ENCODE results near the gene SIRT2. TPM values are rescaled to one million over a fixed set of nuclear protein-coding genes. Genes with fewer than 3 reads are reported as not detected.

SIRT2 gene
- total and polyA plus RNA-seq, 3 experiments from 2014 or later = 33.6 to 51.2 (median 36.5) TPM

- H3K36me3 ChIP-seq (ENCODE audit: insufficient read depth, low read length) = no peaks in the 10 kb centered on the region
- Mint-ChIP-seq H3K36me3 (peaks cover 8 to 34% (median 9%) of the 10 kb centered on the region in 3 donors), H3K4me3 (peak overlapping the region; percentile 89 to 96 (median 94)), H3K27me3 (peaks cover 0 to 2% of the 10 kb centered on the region in 2 donors), H3K4me1 (peaks cover 49 to 65% (median 63%) of the 10 kb centered on the region in 3 donors), H3K9me3 (peaks cover 0 to 2% (median 0%) of the 10 kb centered on the region in 5 donors), H3K27ac (peak overlapping the region; percentile 57 to 100 (median 98))
- peaks cover 24% of the 10 kb centered on the region for H3K4me1 ChIP-seq (ENCODE audit: insufficient read depth, low read length)
- ChIA-PET POLR2A (interaction anchor here (1.0 to 1.4 kb wide), 5 partner anchors 21 to 68 kb away, joined by 3 to 7 read pairs (median 5); partner anchors contain the start of genes MRPS12 and SARS2), CTCF (interaction anchor here (0.7 to 1.8 kb wide), 8 partner anchors 27 to 497 kb away, joined by 3 to 8 read pairs (median 4); partner anchors contain the start of genes FAM98C, MRPS12 and SARS2)
- H3K27me3 ChIP-seq (ENCODE audit: insufficient read depth, low read length, poor library complexity, severe bottlenecking) = no peaks in the 10 kb centered on the region
- no peaks in the 10 kb centered on the region for H3K9me3 ChIP-seq (ENCODE audit: low read length)
- no peak for DNase-seq
- peak overlapping the region; percentile 88 for H3K4me3 ChIP-seq (ENCODE audit: low read length)
- H3K27ac ChIP-seq (ENCODE audit: low read depth, low read length) = peak overlapping the region; percentile 97
Measured at GRCh38 chr19:38900202-38900629, 798 bp upstream of the SIRT2 start.

DNA sequence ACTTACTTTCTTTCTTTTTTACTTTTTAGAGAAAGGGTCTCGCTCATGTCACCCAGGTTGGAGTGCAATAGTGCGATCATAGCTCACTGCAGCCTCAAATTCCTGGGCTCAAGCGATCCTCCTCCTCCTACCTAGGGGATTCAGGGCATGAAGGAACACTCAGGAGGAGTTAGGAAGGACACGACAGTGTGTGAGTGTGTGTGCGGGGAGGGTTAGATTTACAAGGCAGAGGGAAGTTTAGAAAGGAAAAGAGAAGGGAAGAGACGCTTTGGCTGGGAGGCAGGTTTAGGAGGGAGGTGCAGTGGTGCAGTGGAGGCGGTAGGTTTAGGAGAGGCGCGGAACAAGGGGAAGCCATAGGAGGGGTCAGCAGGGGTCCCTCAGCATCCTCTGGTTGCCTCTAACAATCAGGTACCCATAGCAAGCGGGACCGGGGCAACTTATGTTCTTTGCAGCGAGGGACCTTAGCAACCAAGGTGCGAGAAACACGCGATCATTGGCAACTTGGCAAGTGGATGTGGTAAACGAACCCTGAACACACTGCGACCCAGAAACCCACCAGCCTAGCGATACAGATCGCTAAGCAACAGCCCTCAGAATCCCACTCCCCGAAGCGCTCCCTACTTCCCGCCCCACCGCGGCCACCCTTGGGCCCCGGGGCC is 501 bp downstream of the SIRT2 start:
- H3K27me3 ChIP-seq (ENCODE audit: insufficient read depth, low read length, poor library complexity, severe bottlenecking) = no peaks in the 10 kb centered on the region
- peak overlapping the region; percentile 92 to 100 (median 98) for H3K27ac Mint-ChIP-seq
- H3K4me1 ChIP-seq (ENCODE audit: insufficient read depth, low read length) = peaks cover 24% of the 10 kb centered on the region
- no peaks in the 10 kb centered on the region for H3K36me3 ChIP-seq (ENCODE audit: insufficient read depth, low read length)
- DNase-seq = no peak
- H3K9me3 Mint-ChIP-seq = peaks cover 0 to 2% (median 0%) of the 10 kb centered on the region in 5 donors
- peak overlapping the region; percentile 89 to 96 (median 94) for H3K4me3 Mint-ChIP-seq
- peaks cover 45 to 61% (median 56%) of the 10 kb centered on the region in 3 donors for H3K4me1 Mint-ChIP-seq
- H3K27ac ChIP-seq (ENCODE audit: low read depth, low read length) = peak overlapping the region; percentile 97
- CTCF ChIA-PET = no interaction called here
- no peaks in the 10 kb centered on the region for H3K9me3 ChIP-seq (ENCODE audit: low read length)
- peak overlapping the region; percentile 83 for H3K4me3 ChIP-seq (ENCODE audit: low read length)
- peaks cover 0 to 2% of the 10 kb centered on the region in 2 donors for H3K27me3 Mint-ChIP-seq
- POLR2A ChIA-PET = no interaction called here
- H3K36me3 Mint-ChIP-seq = peaks cover 3 to 27% (median 6%) of the 10 kb centered on the region in 3 donors

DNA sequence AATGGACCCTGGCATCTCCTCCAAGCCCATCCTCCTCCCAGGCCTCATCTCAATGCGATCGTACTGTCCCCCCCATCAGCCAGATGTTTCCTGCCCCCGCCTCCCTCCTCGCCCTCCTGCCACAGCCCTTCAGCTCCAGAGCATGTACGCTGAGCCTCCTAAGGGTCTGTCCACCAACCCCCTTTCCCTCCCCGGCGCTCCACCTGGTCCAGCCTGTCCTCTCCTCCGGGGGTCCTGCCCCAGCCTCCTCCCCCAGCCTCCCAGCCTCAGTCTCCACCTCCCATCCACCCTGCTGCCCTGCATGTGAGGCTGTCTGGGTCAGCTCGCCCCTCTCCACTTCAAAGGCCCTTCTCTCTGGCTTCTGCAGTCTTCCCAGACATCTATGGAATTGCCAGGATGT is 4.5 kb downstream of the SIRT2 start:
- ChIA-PET POLR2A (no interaction called here), CTCF (no interaction called here)
- Mint-ChIP-seq H3K9me3 (no peaks in the 10 kb centered on the region), H3K36me3 (peaks cover 0 to 35% (median 11%) of the 10 kb centered on the region in 3 donors), H3K27ac (peak overlapping the region in 4 of 8 donors; percentile 3 to 68 (median 44)), H3K27me3 (peaks cover 0 to 2% of the 10 kb centered on the region in 2 donors), H3K4me1 (peaks cover 26 to 33% (median 30%) of the 10 kb centered on the region in 3 donors), H3K4me3 (no peak overlapping the region)
- Histone ChIP-seq H3K4me1 (ENCODE audit: insufficient read depth, low read length) (peaks cover 15% of the 10 kb centered on the region), H3K4me3 (ENCODE audit: low read length) (no peak overlapping the region), H3K27me3 (ENCODE audit: insufficient read depth, low read length, poor library complexity, severe bottlenecking) (no peaks in the 10 kb centered on the region), H3K36me3 (ENCODE audit: insufficient read depth, low read length) (no peaks in the 10 kb centered on the region), H3K27ac (ENCODE audit: low read depth, low read length) (no peak overlapping the region), H3K9me3 (ENCODE audit: low read length) (no peaks in the 10 kb centered on the region)
- no peak for DNase-seq

DNA sequence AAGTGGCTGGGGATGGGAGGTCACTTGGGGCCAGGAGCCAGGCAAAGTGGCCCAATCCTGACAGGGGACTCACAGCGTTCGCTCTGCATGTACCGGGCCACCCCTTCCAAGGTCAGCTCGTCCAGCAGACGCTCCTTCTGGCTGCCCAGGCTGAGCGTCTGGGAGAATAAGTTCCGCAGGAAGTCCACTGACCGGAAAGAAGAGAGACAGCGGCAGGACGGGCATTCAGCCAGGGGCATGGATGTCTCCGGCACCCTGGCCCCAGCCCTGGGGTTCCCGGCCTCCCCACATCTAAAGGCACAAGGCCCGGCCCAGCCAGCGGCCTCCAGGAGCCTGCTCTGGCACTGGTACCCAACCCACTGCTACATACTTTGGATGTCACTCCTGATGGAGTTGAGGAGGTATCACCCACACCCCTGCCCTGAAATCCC is 6.1 kb downstream of the SIRT2 start:
- Mint-ChIP-seq H3K36me3 (peaks cover 0 to 40% (median 13%) of the 10 kb centered on the region in 3 donors), H3K27ac (peak overlapping the region in 1 of 8 donors; percentile 76), H3K27me3 (no peaks in the 10 kb centered on the region), H3K9me3 (no peaks in the 10 kb centered on the region), H3K4me1 (peaks cover 14 to 19% (median 15%) of the 10 kb centered on the region in 3 donors), H3K4me3 (no peak overlapping the region)
- Histone ChIP-seq H3K36me3 (ENCODE audit: insufficient read depth, low read length) (peaks cover 7% of the 10 kb centered on the region), H3K27me3 (ENCODE audit: insufficient read depth, low read length, poor library complexity, severe bottlenecking) (no peaks in the 10 kb centered on the region), H3K4me3 (ENCODE audit: low read length) (no peak overlapping the region), H3K27ac (ENCODE audit: low read depth, low read length) (no peak overlapping the region), H3K4me1 (ENCODE audit: insufficient read depth, low read length) (peaks cover 8% of the 10 kb centered on the region), H3K9me3 (ENCODE audit: low read length) (no peaks in the 10 kb centered on the region)
- DNase-seq = no peak
- CTCF ChIA-PET = interaction anchor here (1.1 kb wide), 1 partner anchor 491 kb away, joined by 3 read pairs; the partner anchor contains the start of gene FAM98C
- POLR2A ChIA-PET = no interaction called here

- H3K4me3 ChIP-seq (ENCODE audit: low read length) = no peak overlapping the region
- no peak for DNase-seq
- H3K36me3 ChIP-seq (ENCODE audit: insufficient read depth, low read length) = peaks cover 11% of the 10 kb centered on the region
- Mint-ChIP-seq H3K36me3 (peaks cover 0 to 45% (median 13%) of the 10 kb centered on the region in 3 donors), H3K27me3 (no peaks in the 10 kb centered on the region), H3K27ac (peak overlapping the region in 3 of 8 donors; percentile 36 to 76 (median 54)), H3K9me3 (no peaks in the 10 kb centered on the region), H3K4me1 (peaks cover 10 to 14% (median 10%) of the 10 kb centered on the region in 3 donors), H3K4me3 (peak overlapping the region in 1 of 7 donors; percentile 35)
- no peaks in the 10 kb centered on the region for H3K9me3 ChIP-seq (ENCODE audit: low read length)
- H3K27ac ChIP-seq (ENCODE audit: low read depth, low read length) = no peak overlapping the region
- H3K4me1 ChIP-seq (ENCODE audit: insufficient read depth, low read length) = peaks cover 2% of the 10 kb centered on the region
- CTCF ChIA-PET = interaction anchor here (1.1 kb wide), 1 partner anchor 490 kb away, joined by 3 read pairs; the partner anchor contains the start of gene FAM98C
- H3K27me3 ChIP-seq (ENCODE audit: insufficient read depth, low read length, poor library complexity, severe bottlenecking) = no peaks in the 10 kb centered on the region
- POLR2A ChIA-PET = no interaction called here
Measured at GRCh38 chr19:38892841-38893240, 6.6 kb downstream of the SIRT2 start.

DNA sequence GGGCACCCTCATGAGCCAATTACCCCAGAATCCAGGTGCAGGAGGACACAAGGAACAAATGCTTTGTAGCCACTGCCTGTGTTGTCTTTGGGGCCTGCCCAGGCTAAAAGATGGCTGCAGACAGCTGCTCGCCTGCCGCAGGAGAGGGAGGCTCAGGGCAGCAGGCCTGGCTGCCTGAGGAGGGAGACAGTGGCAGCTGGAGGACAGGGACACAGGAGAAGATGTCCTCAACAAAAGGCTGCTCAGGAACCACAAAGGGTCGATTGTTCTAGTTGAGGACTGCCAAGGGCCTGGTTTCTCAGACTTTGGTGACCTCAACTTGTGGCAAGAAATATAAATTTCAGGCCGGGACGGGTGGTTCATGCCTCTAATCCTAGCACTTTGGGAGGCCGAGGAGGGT is 7.6 kb downstream of the SIRT2 start:
- no peak overlapping the region for H3K4me3 Mint-ChIP-seq
- no peaks in the 10 kb centered on the region for H3K9me3 Mint-ChIP-seq

DNA sequence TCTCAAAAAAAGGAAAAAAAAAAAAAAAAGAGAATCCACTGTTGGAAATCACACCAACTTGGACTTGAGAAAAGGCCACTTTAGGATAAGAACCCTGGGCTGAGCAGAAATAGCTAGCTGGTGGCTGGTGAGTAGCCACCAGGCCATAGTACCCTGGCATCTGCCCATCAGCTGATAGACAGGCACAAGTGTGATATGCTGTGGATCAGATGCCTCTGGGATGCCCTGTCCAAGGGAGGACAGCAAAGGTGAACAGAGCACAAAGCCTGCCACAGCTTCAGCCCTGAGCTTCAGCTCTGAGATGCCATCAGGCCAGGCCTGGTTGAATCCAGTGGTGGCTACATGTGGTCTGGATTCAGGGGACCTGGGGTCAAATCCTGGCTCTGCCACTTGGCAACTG is 8.7 kb downstream of the SIRT2 start:
- CTCF ChIA-PET = interaction anchor here (5.4 kb wide), 1 partner anchor 14 kb away, joined by 30 read pairs; the partner anchor contains the start of gene RINL

More for the DNA sequence above, 7.6 kb downstream of the SIRT2 start:
- POLR2A ChIA-PET = no interaction called here
- no peaks in the 10 kb centered on the region for H3K27me3 ChIP-seq (ENCODE audit: insufficient read depth, low read length, poor library complexity, severe bottlenecking)
- H3K27me3 Mint-ChIP-seq = no peaks in the 10 kb centered on the region
- H3K27ac ChIP-seq (ENCODE audit: low read depth, low read length) = no peak overlapping the region
- H3K4me3 ChIP-seq (ENCODE audit: low read length) = no peak overlapping the region
- H3K36me3 ChIP-seq (ENCODE audit: insufficient read depth, low read length) = peaks cover 11% of the 10 kb centered on the region
- H3K36me3 Mint-ChIP-seq = peaks cover 0 to 48% (median 11%) of the 10 kb centered on the region in 3 donors
- H3K9me3 ChIP-seq (ENCODE audit: low read length) = no peaks in the 10 kb centered on the region
- no peak overlapping the region for H3K27ac Mint-ChIP-seq
- CTCF ChIA-PET = interaction anchor here (1.4 kb wide), 1 partner anchor 39 kb away, joined by 4 read pairs; the partner anchor contains the start of genes MRPS12 and SARS2
- H3K4me1 ChIP-seq (ENCODE audit: insufficient read depth, low read length) = peaks cover 6% of the 10 kb centered on the region
- peaks cover 0 to 9% (median 6%) of the 10 kb centered on the region in 3 donors for H3K4me1 Mint-ChIP-seq
- DNase-seq = no peak

DNA sequence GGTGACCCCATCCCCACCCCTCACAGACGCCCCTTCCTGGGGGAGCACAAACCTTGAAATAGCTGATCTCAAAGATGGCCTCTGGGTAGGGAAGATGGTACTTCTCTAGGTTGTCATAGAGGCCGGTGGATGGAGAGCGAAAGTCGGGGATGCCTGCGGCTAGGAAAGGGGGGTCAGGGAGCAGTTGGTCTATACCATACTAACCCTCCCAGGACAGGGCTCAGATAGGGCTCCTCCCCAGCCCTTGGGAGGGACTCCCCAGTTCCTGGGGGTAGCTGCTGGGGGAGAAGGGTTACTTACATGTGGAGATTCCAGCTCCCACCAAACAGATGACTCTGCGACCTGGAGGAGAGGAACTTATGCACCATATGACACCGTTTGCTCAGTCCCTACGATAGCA is 9.6 kb downstream of the SIRT2 start:
- H3K9me3 Mint-ChIP-seq = no peaks in the 10 kb centered on the region

More for the DNA sequence above, 8.7 kb downstream of the SIRT2 start:
- DNase-seq = no peak
- peaks cover 0 to 9% (median 6%) of the 10 kb centered on the region in 3 donors for H3K4me1 Mint-ChIP-seq
- H3K27ac Mint-ChIP-seq = no peak overlapping the region
- Histone ChIP-seq H3K27me3 (ENCODE audit: insufficient read depth, low read length, poor library complexity, severe bottlenecking) (no peaks in the 10 kb centered on the region), H3K4me1 (ENCODE audit: insufficient read depth, low read length) (peaks cover 6% of the 10 kb centered on the region), H3K9me3 (ENCODE audit: low read length) (no peaks in the 10 kb centered on the region), H3K27ac (ENCODE audit: low read depth, low read length) (no peak overlapping the region), H3K36me3 (ENCODE audit: insufficient read depth, low read length) (peaks cover 11% of the 10 kb centered on the region), H3K4me3 (ENCODE audit: low read length) (no peak overlapping the region)
- H3K27me3 Mint-ChIP-seq = no peaks in the 10 kb centered on the region
- H3K9me3 Mint-ChIP-seq = no peaks in the 10 kb centered on the region
- POLR2A ChIA-PET = no interaction called here
- no peak overlapping the region for H3K4me3 Mint-ChIP-seq
- H3K36me3 Mint-ChIP-seq = peaks cover 0 to 50% (median 11%) of the 10 kb centered on the region in 3 donors

More for the DNA sequence above, 9.6 kb downstream of the SIRT2 start:
- no peaks in the 10 kb centered on the region for H3K27me3 ChIP-seq (ENCODE audit: insufficient read depth, low read length, poor library complexity, severe bottlenecking)
- H3K4me3 ChIP-seq (ENCODE audit: low read length) = no peak overlapping the region
- H3K27ac Mint-ChIP-seq = peak overlapping the region in 2 of 8 donors; percentile 43 to 54
- peaks cover 11% of the 10 kb centered on the region for H3K36me3 ChIP-seq (ENCODE audit: insufficient read depth, low read length)
- no peak overlapping the region for H3K4me3 Mint-ChIP-seq
- ChIA-PET POLR2A (no interaction called here), CTCF (interaction anchor here (1.4 to 5.4 kb wide), 2 partner anchors 13 to 40 kb away, joined by 4 to 30 read pairs; partner anchors contain the start of genes MRPS12, RINL and SARS2)
- peaks cover 0 to 8% (median 4%) of the 10 kb centered on the region in 3 donors for H3K4me1 Mint-ChIP-seq
- H3K27ac ChIP-seq (ENCODE audit: low read depth, low read length) = no peak overlapping the region
- DNase-seq = no peak
- peaks cover 6% of the 10 kb centered on the region for H3K4me1 ChIP-seq (ENCODE audit: insufficient read depth, low read length)
- no peaks in the 10 kb centered on the region for H3K27me3 Mint-ChIP-seq
- H3K36me3 Mint-ChIP-seq = peaks cover 0 to 46% (median 11%) of the 10 kb centered on the region in 3 donors
- no peaks in the 10 kb centered on the region for H3K9me3 ChIP-seq (ENCODE audit: low read length)

Measured in CD8-positive, alpha-beta memory T cell (primary cell).